HepG2 (cell line): Measurements from ENCODE around the gene OARD1. TPM values are rescaled to one million over a fixed set of nuclear protein-coding genes. Genes with fewer than 3 reads are reported as not detected.

Source experiments
- ATF2 ChIP-seq: sonication (generic); formaldehyde crosslinking; IDR thresholded peaks from 2 replicates; pipeline ENCODE4 v1.4.0; 2020; ENCODE audit warnings: missing genetic modification reagents
- HNF1A ChIP-seq, 2 experiments: sonication (generic) in 1 of 2; formaldehyde crosslinking in 1 of 2; IDR thresholded peaks; 2 replicates each; pipeline versions ENCODE4 v1.4.0 to v1.6.1; 2016 to 2020; ENCODE audit warnings: borderline replicate concordance in 1 of 2, low read depth in 1 of 2, mild to moderate bottlenecking in 1 of 2, missing genetic modification reagents in 1 of 2
- HNRNPUL1 ChIP-seq: fragments of 200-400 bp; formaldehyde crosslinking; IDR thresholded peaks from 2 replicates; pipeline ENCODE4 v1.6.1; 2017; ENCODE audit warnings: low read depth, mild to moderate bottlenecking, low read length, moderate library complexity
- HOXA9 ChIP-seq: sonication (generic); formaldehyde crosslinking; IDR thresholded peaks from 2 replicates; pipeline ENCODE4 v1.8.1; 2022; ENCODE audit warnings: missing genetic modification reagents, mild to moderate bottlenecking, moderate library complexity, borderline replicate concordance
- SKI ChIP-seq: fragments of 450-650 bp; IDR thresholded peaks from one replicate; pipeline ENCODE4 v1.6.1; 2018; ENCODE audit warnings: mild to moderate bottlenecking; ENCODE audit not compliant: partially characterized antibody
- ZNF18 ChIP-seq: sonication (generic); formaldehyde crosslinking; IDR thresholded peaks from 2 replicates; pipeline ENCODE4 v1.8.0; 2022; ENCODE audit warnings: mild to moderate bottlenecking, missing genetic modification reagents; ENCODE audit not compliant: insufficient replicate concordance
- ZNF740 ChIP-seq: sonication (generic); formaldehyde crosslinking; IDR thresholded peaks from 2 replicates; pipeline ENCODE4 v1.4.0; 2020; ENCODE audit warnings: missing genetic modification reagents
- ZSCAN5A ChIP-seq: sonication (generic); formaldehyde crosslinking; IDR thresholded peaks from 2 replicates; pipeline ENCODE4 v1.8.0; 2022; ENCODE audit warnings: mild to moderate bottlenecking, missing genetic modification reagents, borderline replicate concordance
- polyA plus RNA-seq, 8 experiments: library from polyadenylated mRNA; depleted of rRNA in 3 of 8; stranded (reverse) in 7 of 8; unstranded in 1 of 8; fragments of >200 nt; fragmentation: Illumina TruSeq in 4 of 8; extraction: Trizol in 4 of 8; gene quantifications; 2 replicates each; pipeline versions ENCODE4 v1.2.1 to v1.2.3, GENCODE V29; 2011 to 2016; ENCODE audit warnings: low read depth in 4 of 8, missing spikeins in 1 of 8, mixed read lengths in 1 of 8; ENCODE audit not compliant: insufficient read depth in 1 of 8
- total RNA-seq, 5 experiments: library from RNA; depleted of rRNA; stranded (reverse); fragments of >200 nt; fragmentation: Illumina TruSeq; extraction: Trizol; gene quantifications; 2 replicates each; pipeline ENCODE4 v1.2.3, GENCODE V29; 2016; ENCODE audit warnings: low read depth in 1 of 5

Gene OARD1
- total and polyA plus RNA-seq, 2 of the 13 experiments (the other 11 are each of a cell fraction or from before 2014, with no cell fraction given) = 18.4 to 49.0 TPM

GRCh38 chr6:41077536-41077935, 5.4 kb upstream of the OARD1 start (continued):
- TF ChIP-seq HNF1A (IDR thresholded peaks at IDR 0.05; ENCODE audit: low read depth) = no peak
- no peak for TF ChIP-seq HNF1A (CRISPR knock-in tag; IDR thresholded peaks at IDR 0.05; ENCODE audit: borderline replicate concordance)
- TF ChIP-seq ZNF18 (CRISPR knock-in tag) = no peak
- TF ChIP-seq HNRNPUL1 = no peak
- TF ChIP-seq HOXA9 (CRISPR knock-in tag) = no peak
- no peak for TF ChIP-seq SKI
- no peak for TF ChIP-seq ZNF740 (CRISPR knock-in tag)
- no peak for TF ChIP-seq ATF2 (CRISPR knock-in tag)
- TF ChIP-seq ZSCAN5A (CRISPR knock-in tag) = no peak
